Measurements from ENCODE around the gene CYSRT1. TPM values are rescaled to one million over a fixed set of nuclear protein-coding genes. Genes with fewer than 3 reads are reported as not detected.

CYSRT1 gene
- polyA plus RNA-seq, 1 of the 3 experiments (the other 2 are of a cell fraction) = 2.1 TPM

DNA sequence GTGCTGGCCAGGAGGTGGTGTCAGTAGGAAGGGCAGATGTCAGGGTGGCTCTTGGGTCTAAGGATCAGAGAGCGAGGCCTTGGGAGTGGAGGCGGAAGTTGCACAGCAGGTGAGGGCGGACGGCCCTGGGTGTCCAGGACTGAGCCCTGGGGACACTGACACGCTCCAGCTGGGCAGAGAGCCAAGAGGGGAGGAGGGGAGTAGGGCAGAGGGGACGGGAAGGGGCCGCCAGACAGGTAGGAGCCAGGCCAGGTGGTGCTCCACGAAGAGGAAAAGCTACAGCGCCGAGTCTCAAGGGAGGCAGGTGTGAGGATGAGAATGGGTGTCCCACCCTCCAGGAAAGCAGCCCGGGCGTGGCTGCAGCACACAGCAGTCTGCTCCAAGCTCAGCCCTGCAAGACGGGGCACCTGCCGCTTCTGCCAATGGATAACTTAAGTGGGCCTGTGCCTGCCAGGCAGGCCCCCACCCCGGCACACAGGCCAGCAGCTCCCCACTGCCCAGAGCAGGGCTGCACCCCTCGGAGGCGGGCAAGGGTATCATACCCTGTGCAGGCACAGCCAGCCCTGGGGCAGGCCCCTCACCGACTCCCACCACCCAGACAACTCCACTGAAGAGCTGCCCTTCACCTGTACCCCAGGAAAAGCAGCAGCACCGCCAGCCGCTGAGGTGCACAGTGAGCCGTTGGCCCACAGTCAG is 29.3 kb upstream of the CYSRT1 start:
- no peak overlapping the region for H3K27ac ChIP-seq (ENCODE audit: low read depth in 2 of 2, low read length in 1 of 2)
- no peaks in the 10 kb centered on the region for H3K9me2 ChIP-seq
- H3K36me3 ChIP-seq (replicated peaks in 1 of 2; ENCODE audit: control insufficient read depth in 1 of 2, insufficient read depth in 2 of 2, low read length in 1 of 2) = peaks cover 0 to 17% of the 10 kb centered on the region in 2 experiments
- CTCF ChIA-PET = interaction anchor here (1.3 to 2.0 kb wide), 5 partner anchors 27 to 167 kb away, joined by 3 to 9 read pairs (median 5); partner anchors contain the start of genes NPDC1 and RNF224
- H3K4me1 ChIP-seq (ENCODE audit: control insufficient read depth in 1 of 2, insufficient read depth in 2 of 2, low read depth in 1 of 2, low read length in 1 of 2) = peaks cover 12 to 20% of the 10 kb centered on the region in 2 experiments; a peak in 2 of 4 replicates
- no peak overlapping the region for H3K9ac ChIP-seq
- 80% methylated on average over 9 of the region's 21 CpGs for WGBS (ENCODE audit: low lambda C conversion rate)
- H3K9me3 ChIP-seq = no peaks in the 10 kb centered on the region
- H3K4me3 ChIP-seq (ENCODE audit: low read depth in 2 of 2, low read length in 1 of 2) = no peak overlapping the region
- no peaks in the 10 kb centered on the region for H3F3A ChIP-seq (replicated peaks; ENCODE audit: insufficient read depth)
- H4K20me1 ChIP-seq (ENCODE audit: insufficient read depth) = peaks cover 56% of the 10 kb centered on the region
- H3K4me2 ChIP-seq = no peak overlapping the region
- no peaks in the 10 kb centered on the region for H3K27me3 ChIP-seq (ENCODE audit: insufficient read depth)
- H2AFZ ChIP-seq (ENCODE audit: low read depth) = no peak overlapping the region
- no peak for DNase-seq
- H3K79me2 ChIP-seq (ENCODE audit: insufficient read depth) = peaks cover 63% of the 10 kb centered on the region
- TF ChIP-seq POLR2AphosphoS5 (IDR thresholded peaks at IDR 0.05; ENCODE audit: low read depth, low read length) (no peak), EP300 (IDR thresholded peaks at IDR 0.05; ENCODE audit: borderline replicate concordance in 1 of 2, low read depth in 1 of 2, low read length in 1 of 2) (no peak), ELF1 (IDR thresholded peaks at IDR 0.05) (no peak), GABPA (IDR thresholded peaks at IDR 0.05; ENCODE audit: low read depth) (no peak), YY1 (IDR thresholded peaks at IDR 0.05; ENCODE audit: low read depth) (no peak), TEAD4 (IDR thresholded peaks at IDR 0.05; ENCODE audit: borderline replicate concordance, insufficient read depth) (no peak), RCOR1 (IDR thresholded peaks at IDR 0.05; ENCODE audit: low read length) (no peak), FOXM1 (IDR thresholded peaks at IDR 0.05; ENCODE audit: low read depth) (no peak), RAD21 (IDR thresholded peaks at IDR 0.05; ENCODE audit: low read length) (no peak), JUND (IDR thresholded peaks at IDR 0.05) (no peak), FOSL2 (IDR thresholded peaks at IDR 0.05; ENCODE audit: borderline replicate concordance, low read depth) (no peak), GATA2 (CRISPR knock-in tag; IDR thresholded peaks at IDR 0.05) (no peak), MEF2A (IDR thresholded peaks at IDR 0.05; ENCODE audit: borderline replicate concordance, low read depth) (no peak)
- TF ChIP-seq, protein P1, sequence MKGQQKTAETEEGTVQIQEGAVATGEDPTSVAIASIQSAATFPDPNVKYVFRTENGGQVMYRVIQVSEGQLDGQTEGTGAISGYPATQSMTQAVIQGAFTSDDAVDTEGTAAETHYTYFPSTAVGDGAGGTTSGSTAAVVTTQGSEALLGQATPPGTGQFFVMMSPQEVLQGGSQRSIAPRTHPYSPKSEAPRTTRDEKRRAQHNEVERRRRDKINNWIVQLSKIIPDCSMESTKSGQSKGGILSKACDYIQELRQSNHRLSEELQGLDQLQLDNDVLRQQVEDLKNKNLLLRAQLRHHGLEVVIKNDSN (IDR thresholded peaks at IDR 0.05; ENCODE audit: borderline replicate concordance, low read depth) = no peak
- TF ChIP-seq, protein P2, sequence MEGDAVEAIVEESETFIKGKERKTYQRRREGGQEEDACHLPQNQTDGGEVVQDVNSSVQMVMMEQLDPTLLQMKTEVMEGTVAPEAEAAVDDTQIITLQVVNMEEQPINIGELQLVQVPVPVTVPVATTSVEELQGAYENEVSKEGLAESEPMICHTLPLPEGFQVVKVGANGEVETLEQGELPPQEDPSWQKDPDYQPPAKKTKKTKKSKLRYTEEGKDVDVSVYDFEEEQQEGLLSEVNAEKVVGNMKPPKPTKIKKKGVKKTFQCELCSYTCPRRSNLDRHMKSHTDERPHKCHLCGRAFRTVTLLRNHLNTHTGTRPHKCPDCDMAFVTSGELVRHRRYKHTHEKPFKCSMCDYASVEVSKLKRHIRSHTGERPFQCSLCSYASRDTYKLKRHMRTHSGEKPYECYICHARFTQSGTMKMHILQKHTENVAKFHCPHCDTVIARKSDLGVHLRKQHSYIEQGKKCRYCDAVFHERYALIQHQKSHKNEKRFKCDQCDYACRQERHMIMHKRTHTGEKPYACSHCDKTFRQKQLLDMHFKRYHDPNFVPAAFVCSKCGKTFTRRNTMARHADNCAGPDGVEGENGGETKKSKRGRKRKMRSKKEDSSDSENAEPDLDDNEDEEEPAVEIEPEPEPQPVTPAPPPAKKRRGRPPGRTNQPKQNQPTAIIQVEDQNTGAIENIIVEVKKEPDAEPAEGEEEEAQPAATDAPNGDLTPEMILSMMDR (IDR thresholded peaks at IDR 0.05) = no peak
- TF ChIP-seq, protein P3, sequence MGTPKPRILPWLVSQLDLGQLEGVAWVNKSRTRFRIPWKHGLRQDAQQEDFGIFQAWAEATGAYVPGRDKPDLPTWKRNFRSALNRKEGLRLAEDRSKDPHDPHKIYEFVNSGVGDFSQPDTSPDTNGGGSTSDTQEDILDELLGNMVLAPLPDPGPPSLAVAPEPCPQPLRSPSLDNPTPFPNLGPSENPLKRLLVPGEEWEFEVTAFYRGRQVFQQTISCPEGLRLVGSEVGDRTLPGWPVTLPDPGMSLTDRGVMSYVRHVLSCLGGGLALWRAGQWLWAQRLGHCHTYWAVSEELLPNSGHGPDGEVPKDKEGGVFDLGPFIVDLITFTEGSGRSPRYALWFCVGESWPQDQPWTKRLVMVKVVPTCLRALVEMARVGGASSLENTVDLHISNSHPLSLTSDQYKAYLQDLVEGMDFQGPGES (IDR thresholded peaks at IDR 0.05; ENCODE audit: low read depth, low read length) = no peak
- TF ChIP-seq, protein P4, sequence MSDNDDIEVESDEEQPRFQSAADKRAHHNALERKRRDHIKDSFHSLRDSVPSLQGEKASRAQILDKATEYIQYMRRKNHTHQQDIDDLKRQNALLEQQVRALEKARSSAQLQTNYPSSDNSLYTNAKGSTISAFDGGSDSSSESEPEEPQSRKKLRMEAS (IDR thresholded peaks at IDR 0.05; ENCODE audit: low read depth) = no peak
- POLR2A ChIA-PET = interaction anchor here (1.4 to 1.5 kb wide), 2 partner anchors 9 to 66 kb away, joined by 3 read pairs; no protein-coding TSS in a partner anchor
